Ascending aorta (tissue), 2 donors: Measurements from ENCODE around the gene PPFIA3. TPM values are rescaled to one million over a fixed set of nuclear protein-coding genes. Genes with fewer than 3 reads are reported as not detected.

Experiments used
- DNase-seq, 2 donors: peaks; one replicate each; pipeline ENCODE4 v3.0.0-alpha.2; 2019; ENCODE audit warnings: low spot score in 2 of 2
- H3K27ac ChIP-seq, 2 donors: fragments of 200-600 bp; sonication (generic); one replicate each; pipeline ENCODE4 v1.5.1; 2016 to 2017; ENCODE audit warnings: mild to moderate bottlenecking in 1 of 2
- H3K27me3 ChIP-seq: fragments of 200-600 bp; sonication (generic); one replicate; pipeline ENCODE4 v1.5.1; 2017
- H3K36me3 ChIP-seq, 2 donors: fragments of 200-600 bp; sonication (generic); one replicate each; pipeline ENCODE4 v1.5.1; 2016
- H3K4me1 ChIP-seq, 2 donors: fragments of 200-600 bp; sonication (generic); one replicate each; pipeline ENCODE4 v1.5.1; 2016 to 2017; ENCODE audit warnings: mild to moderate bottlenecking in 1 of 2
- H3K4me3 ChIP-seq, 2 donors: fragments of 200-600 bp; sonication (generic); one replicate each; pipeline ENCODE4 v1.5.1; 2016 to 2017; ENCODE audit warnings: mild to moderate bottlenecking in 1 of 2
- H3K9me3 ChIP-seq, 2 donors: fragments of 200-600 bp; sonication (generic); one replicate each; pipeline ENCODE4 v1.5.1; 2016
- CTCF ChIP-seq, 3 experiments: fragments of 200-600 bp in 2 of 3; fragments of 450-650 bp in 1 of 3; sonication (generic) in 2 of 3; IDR thresholded peaks; one replicate each; pipeline ENCODE4 v1.5.1; 2016 to 2019; ENCODE audit warnings: antibody characterized with exemption in 3 of 3, mild to moderate bottlenecking in 1 of 3, moderate library complexity in 1 of 3
- intact Hi-C: fragments of 100-400 bp; cut with DNase I; formaldehyde crosslinking; loops from one replicate; pipeline ENCODE4 v1.15.1; 2023
- total RNA-seq: library from RNA; depleted of rRNA; stranded (reverse); fragments of >200 nt; gene quantifications from one replicate; pipeline ENCODE4 v1.1.0, GENCODE V29; 2016

PPFIA3 gene
- total RNA-seq, 1 donor from 2014 or later = 33.3 TPM

DNA sequence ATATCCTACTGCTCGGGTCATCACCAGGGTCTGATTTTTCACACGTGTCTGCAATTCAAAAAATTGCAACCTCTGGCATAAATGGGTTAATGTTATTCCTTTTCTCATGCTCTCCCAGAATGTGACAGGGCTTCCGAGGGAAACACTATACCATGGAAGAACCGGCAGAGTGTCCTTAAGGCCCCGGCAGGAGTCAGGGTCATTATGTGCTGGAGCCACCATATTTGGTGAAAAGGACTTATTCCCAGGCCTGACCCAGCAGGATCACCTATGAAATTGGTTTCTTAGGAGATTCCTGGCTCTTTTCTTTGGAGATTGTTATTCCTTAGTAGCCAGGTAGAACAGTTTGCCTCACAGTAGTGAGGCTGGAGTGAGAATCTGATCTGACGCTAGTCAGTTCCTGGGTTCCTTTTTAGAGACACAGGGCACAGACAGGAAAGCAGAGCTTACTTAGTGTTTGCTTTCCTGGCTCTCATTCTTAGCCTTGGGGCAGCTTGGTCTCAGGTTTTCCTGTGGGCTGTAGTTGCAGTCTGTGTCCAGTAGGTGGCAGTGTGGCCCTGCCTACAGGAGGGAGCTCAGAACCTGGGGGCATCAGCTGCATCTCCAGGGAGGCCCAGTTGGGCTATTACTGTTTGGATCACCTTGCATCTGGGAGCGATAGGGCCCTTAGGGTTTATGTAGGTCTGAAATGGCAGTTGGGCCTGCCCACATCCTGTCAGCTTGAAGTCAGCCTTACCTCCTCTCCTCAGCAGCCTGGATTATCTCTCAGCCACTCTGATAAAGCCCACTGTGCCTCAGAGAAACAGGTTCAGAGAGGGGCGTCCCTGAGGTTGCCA lies 21.7 kb upstream of the PPFIA3 start:
- Histone ChIP-seq H3K36me3 (peaks cover 58 to 92% of the 10 kb centered on the region in 2 donors), H3K9me3 (no peaks in the 10 kb centered on the region), H3K4me3 (no peak overlapping the region), H3K27ac (no peak overlapping the region), H3K4me1 (no peaks in the 10 kb centered on the region), H3K27me3 (no peaks in the 10 kb centered on the region)
- peak; percentile 95 to 99 (median 98) for TF ChIP-seq CTCF (IDR thresholded peaks at IDR 0.05)
- intact Hi-C loops = loop anchor here (1.0 to 2.0 kb wide), 3 partner anchors 48 to 111 kb away; no protein-coding TSS in a partner anchor
- peak in 1 of 2 donors; percentile 80 for DNase-seq

DNA sequence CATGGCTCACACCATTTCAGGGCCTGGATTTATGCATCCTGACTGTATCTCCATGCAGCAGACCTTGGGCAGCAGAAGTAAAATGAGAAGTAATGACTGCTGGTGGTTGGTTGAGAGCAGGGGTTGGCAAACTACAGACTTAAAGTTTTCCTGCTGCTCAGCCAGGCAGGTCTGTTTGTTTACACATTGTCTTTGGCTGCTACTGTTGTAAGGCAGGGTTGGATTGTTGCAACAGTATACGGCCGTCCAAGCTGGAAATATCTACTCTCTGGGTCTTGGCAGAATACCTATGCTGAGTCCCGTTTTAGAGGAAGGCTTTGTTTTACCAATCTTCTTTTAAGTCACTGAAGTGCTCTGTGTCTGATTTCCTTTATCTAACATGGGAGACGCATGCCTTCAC lies 20.5 kb upstream of the PPFIA3 start:
- DNase-seq = no peak
- no peak for TF ChIP-seq CTCF (IDR thresholded peaks at IDR 0.05)
- Histone ChIP-seq H3K4me1 (no peaks in the 10 kb centered on the region), H3K27me3 (no peaks in the 10 kb centered on the region), H3K4me3 (no peak overlapping the region), H3K27ac (no peak overlapping the region), H3K9me3 (no peaks in the 10 kb centered on the region), H3K36me3 (peaks cover 62 to 93% of the 10 kb centered on the region in 2 donors)
- intact Hi-C loops = loop anchor here (1.0 to 2.0 kb wide), 2 partner anchors 47 to 100 kb away; no protein-coding TSS in a partner anchor

DNA sequence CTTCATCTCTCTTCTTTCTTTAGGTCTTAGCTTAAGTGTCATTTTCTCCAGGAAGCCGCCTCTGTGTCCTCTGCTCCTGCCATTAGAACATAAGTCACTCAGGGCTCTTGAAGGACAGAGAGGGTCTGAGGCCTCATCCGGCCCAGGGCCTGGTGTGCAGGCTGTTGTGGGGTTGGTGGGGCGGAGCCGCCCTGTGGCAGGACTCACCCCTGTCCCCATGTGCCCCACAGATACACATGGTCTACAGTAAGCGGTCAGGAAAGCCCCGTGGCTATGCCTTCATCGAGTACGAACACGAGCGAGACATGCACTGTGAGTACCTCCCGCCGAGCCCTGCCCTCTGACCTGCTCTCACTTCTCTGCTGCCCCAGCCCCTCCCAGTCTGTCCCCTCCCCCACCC lies 18.2 kb upstream of the PPFIA3 start:
- Histone ChIP-seq H3K27me3 (no peaks in the 10 kb centered on the region), H3K9me3 (no peaks in the 10 kb centered on the region), H3K36me3 (peaks cover 77 to 93% of the 10 kb centered on the region in 2 donors), H3K4me1 (no peaks in the 10 kb centered on the region), H3K4me3 (no peak overlapping the region), H3K27ac (no peak overlapping the region)
- intact Hi-C loops = no loop called here
- DNase-seq = no peak
- no peak for TF ChIP-seq CTCF (IDR thresholded peaks at IDR 0.05)

DNA sequence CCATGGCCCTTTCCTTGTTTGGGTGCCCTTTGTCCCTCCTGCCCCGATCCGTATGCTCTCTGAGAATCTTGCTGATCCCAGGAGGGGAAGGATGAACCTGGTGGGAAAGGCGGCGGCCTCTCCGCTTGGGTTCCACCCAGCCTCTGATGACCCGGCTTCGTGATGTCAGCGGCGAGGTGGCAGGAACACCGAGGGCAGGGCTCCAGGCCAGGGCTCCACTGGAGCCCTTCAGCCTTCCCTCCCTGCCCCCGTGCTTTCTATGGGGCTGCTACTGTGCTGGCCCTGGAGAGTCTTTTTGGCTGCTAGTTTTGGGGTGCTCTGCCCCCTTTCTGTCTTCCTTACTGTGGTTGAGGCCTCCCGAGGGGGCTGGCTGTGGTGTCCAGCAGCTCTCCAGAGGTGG lies 17.0 kb upstream of the PPFIA3 start:
- H3K27me3 ChIP-seq = no peaks in the 10 kb centered on the region
- intact Hi-C loops = no loop called here
- TF ChIP-seq CTCF (IDR thresholded peaks at IDR 0.05) = no peak

GRCh38 chr19:49103331-49104085 lies 15.8 kb upstream of the PPFIA3 start:
- Histone ChIP-seq H3K9me3 (no peaks in the 10 kb centered on the region), H3K36me3 (peaks cover 87 to 99% of the 10 kb centered on the region in 2 donors), H3K4me1 (no peaks in the 10 kb centered on the region), H3K4me3 (no peak overlapping the region), H3K27ac (no peak overlapping the region), H3K27me3 (no peaks in the 10 kb centered on the region)
- no peak for TF ChIP-seq CTCF (IDR thresholded peaks at IDR 0.05)
- no peak for DNase-seq
- intact Hi-C loops = no loop called here

More for the DNA sequence above, 17.0 kb upstream of the PPFIA3 start:
- Histone ChIP-seq H3K9me3 (no peaks in the 10 kb centered on the region), H3K4me3 (no peak overlapping the region), H3K27ac (no peak overlapping the region), H3K4me1 (no peaks in the 10 kb centered on the region), H3K36me3 (peaks cover 82 to 93% of the 10 kb centered on the region in 2 donors)
- no peak for DNase-seq
